ENCODE data around the gene PLIN4. TPM values are rescaled to one million over a fixed set of nuclear protein-coding genes. Genes with fewer than 3 reads are reported as not detected.

The PLIN4 gene
- total and polyA plus RNA-seq, 12 donors: 0.09 to 25.4 (median 2.5) TPM

DNA sequence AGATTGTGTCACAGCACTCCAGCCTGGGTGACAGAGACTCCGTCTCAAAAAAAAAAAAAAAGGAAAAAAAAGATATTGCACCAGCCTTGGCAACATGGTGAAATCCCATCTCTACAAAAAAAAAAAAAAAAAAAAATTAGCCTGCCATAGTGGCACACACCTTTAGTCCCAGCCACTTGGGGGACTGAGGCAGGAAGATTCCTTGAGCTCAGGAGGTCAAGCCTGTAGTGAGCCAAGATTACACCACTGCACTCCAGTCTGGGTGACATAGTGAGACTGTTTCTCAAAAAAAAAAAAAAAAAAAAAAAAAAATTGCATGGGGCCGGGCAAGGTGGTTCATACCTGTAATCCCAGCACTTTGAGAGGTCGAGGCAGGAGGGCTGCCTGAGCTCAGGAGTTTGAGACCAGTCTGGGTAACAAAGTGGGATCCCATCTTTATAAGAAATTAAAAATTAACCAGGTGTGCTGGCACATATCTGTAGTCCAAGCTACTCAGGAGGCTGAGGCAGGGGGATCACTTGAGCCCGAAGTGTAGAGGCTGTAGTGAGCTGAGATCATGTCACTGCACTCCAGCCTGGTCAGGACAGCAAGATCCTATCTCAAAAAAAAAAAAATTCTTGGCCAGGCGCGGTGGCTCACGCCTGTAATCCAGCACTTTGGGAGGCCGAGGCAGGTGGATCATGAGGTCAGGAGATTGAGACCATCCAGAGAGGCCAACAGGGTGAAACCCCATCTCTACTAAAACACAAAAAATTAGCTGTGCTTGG lies 53.3 kb downstream of the PLIN4 start:
- no peak overlapping the region for H3K4me3 ChIP-seq
- no peaks in the 10 kb centered on the region for H3K9me3 ChIP-seq (replicated peaks in 1 of 3)
- no peak overlapping the region for H3K27ac ChIP-seq
- 74 to 85% (median 80%) methylated on average over 8 of the region's 8 CpGs for WGBS, 4 donors
- TF ChIP-seq, protein P1, sequence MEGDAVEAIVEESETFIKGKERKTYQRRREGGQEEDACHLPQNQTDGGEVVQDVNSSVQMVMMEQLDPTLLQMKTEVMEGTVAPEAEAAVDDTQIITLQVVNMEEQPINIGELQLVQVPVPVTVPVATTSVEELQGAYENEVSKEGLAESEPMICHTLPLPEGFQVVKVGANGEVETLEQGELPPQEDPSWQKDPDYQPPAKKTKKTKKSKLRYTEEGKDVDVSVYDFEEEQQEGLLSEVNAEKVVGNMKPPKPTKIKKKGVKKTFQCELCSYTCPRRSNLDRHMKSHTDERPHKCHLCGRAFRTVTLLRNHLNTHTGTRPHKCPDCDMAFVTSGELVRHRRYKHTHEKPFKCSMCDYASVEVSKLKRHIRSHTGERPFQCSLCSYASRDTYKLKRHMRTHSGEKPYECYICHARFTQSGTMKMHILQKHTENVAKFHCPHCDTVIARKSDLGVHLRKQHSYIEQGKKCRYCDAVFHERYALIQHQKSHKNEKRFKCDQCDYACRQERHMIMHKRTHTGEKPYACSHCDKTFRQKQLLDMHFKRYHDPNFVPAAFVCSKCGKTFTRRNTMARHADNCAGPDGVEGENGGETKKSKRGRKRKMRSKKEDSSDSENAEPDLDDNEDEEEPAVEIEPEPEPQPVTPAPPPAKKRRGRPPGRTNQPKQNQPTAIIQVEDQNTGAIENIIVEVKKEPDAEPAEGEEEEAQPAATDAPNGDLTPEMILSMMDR (IDR thresholded peaks at IDR 0.05): no peak
- TF ChIP-seq POLR2A (IDR thresholded peaks at IDR 0.05): no peak
- no peaks in the 10 kb centered on the region for H3K4me1 ChIP-seq (replicated peaks in 1 of 2)
- intact Hi-C loops (cut with DNase I): no loop called here
- H3K27me3 ChIP-seq: no peaks in the 10 kb centered on the region
- DNase-seq: no peak
- H3K36me3 ChIP-seq (replicated peaks in 1 of 2): no peaks in the 10 kb centered on the region

DNA sequence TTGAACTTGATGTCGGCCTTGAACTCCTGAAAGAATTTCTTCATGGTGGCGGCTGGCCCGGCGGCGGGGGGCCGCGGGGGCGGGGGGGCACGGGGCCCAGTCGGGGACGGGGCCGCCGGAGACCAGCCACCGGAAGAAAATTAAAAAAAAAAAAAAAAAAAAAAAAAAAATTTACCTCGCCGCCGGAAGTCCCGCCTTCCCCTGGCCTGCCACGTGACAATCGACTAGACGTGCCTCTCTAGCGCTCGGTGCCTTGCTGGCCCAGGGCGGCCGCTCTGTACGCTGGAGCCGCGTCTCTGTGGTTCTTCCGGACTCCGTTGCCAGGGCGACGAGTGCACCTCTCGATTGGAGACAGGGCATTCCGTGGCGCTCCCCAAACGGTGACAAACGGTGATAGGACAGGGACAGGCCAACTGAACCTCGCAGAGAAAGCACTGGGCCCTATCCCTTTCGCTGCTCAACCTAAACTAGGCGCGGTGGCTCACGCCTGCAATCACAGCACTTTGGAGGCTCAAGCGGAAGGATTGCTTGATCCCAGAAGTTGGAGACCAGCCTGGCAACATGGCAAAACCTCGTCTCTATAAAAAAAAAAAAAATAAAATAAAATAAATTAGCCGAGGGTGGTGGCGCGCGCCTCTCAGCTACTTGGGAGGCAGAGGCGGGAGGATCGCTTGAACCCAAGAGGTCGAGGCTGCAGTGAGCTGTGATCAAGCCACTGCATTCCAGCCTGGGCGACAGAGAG lies 60.5 kb downstream of the PLIN4 start, which contains the start of gene UBXN6:
TSS of gene UBXN6 (minus strand) at position 141 of the 742 bp plus-strand sequence. CDS start at position 44, 97 bp downstream.
- TF ChIP-seq, protein P1 (IDR thresholded peaks at IDR 0.05): peak in 1 of 6 experiments; percentile 35
- peak in 1 of 2 donors; percentile 58 for TF ChIP-seq POLR2A (IDR thresholded peaks at IDR 0.05)
- peaks cover 0 to 8% of the 10 kb centered on the region in 2 donors for H3K36me3 ChIP-seq (replicated peaks in 1 of 2)
- H3K4me3 ChIP-seq: peak within 1 kb of the TSS in 3 of 4 donors; percentile 37 to 95 (median 80)
- H3K9me3 ChIP-seq (replicated peaks in 1 of 3): no peaks in the 10 kb centered on the region
- DNase-seq: peak; percentile 97 to 100 (median 99)
- H3K4me1 ChIP-seq (replicated peaks in 1 of 2): peaks cover 33 to 40% of the 10 kb centered on the region in 2 donors
- intact Hi-C loops (cut with DNase I): loop anchor here in 1 of 2 donors (10.0 kb wide), 1 partner anchor 53 kb away; the partner anchor contains the start of genes CHAF1A and SH3GL1
- 9 to 19% (median 10%) methylated on average over 30 to 52 of the region's 52 CpGs for WGBS, 4 donors
- no peaks in the 10 kb centered on the region for H3K27me3 ChIP-seq
- peak within 1 kb of the TSS; percentile 77 to 95 (median 88) for H3K27ac ChIP-seq

DNA sequence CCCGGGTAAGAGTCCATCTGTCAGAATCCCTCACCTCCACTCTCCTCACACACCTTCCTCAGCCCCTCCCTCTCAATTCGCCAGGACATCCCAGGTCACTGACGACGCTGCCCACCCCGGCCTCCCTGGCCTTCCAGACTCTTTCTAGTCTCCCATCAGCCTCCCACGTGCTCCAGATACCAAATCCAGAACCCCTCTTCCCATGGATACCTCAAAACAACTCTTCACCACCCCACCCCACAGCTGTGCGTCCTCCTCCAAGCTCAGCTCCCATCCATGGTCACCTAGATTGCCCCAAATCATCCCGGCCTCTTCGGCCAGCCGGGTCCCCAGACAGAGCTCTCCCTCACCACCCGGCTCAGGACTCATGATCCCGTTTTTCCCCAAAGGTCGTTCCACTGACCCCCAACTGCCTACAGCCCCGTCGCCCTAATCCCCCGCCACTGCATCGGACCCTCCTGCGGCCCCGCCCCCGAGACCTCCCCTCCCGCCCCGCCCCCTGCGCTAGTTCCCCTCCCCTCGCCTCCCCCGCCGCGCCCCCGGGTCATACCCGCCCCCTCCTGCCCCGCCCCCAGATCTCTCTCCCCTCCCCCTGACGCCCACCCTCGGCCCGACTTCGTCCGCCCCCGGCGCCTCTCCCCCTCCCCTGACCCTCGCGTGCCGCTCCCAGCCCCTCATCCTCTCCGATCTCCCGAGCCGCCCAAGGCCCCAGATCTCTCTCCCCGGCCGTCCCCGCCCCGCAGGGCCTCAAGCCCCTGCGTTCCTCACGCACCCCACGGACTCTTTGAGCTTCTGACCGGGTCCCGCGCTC lies 61.2 kb downstream of the PLIN4 start:
- H3K4me3 ChIP-seq: peak overlapping the region in 3 of 4 donors; percentile 37 to 95 (median 80)
- peaks cover 0 to 15% of the 10 kb centered on the region in 2 donors for H3K36me3 ChIP-seq (replicated peaks in 1 of 2)
- no peaks in the 10 kb centered on the region for H3K9me3 ChIP-seq (replicated peaks in 1 of 3)
- no peak for TF ChIP-seq POLR2A (IDR thresholded peaks at IDR 0.05)
- TF ChIP-seq, protein P1 (IDR thresholded peaks at IDR 0.05): no peak
- intact Hi-C loops (cut with DNase I): loop anchor here in 1 of 2 donors (10.0 kb wide), 1 partner anchor 52 kb away; the partner anchor contains the start of genes CHAF1A and SH3GL1
- peak; percentile 50 to 69 (median 64) for DNase-seq
- H3K4me1 ChIP-seq (replicated peaks in 1 of 2): peaks cover 33 to 40% of the 10 kb centered on the region in 2 donors
- peak overlapping the region; percentile 77 to 95 (median 88) for H3K27ac ChIP-seq
- H3K27me3 ChIP-seq: no peaks in the 10 kb centered on the region
- 0 to 3% (median 2%) methylated on average over 16 to 46 of the region's 53 CpGs for WGBS, 4 donors
